Osteoblast (primary cell): ENCODE data around the gene TRPC6. TPM values are rescaled to one million over a fixed set of nuclear protein-coding genes. Genes with fewer than 3 reads are reported as not detected.

ENCODE experiments used
- DNase-seq: peaks from one replicate; pipeline ENCODE4 v3.0.0; 2011; ENCODE audit warnings: low spot score, mixed read lengths; ENCODE audit not compliant: insufficient read length; ENCODE audit errors: missing footprints
- H2AFZ ChIP-seq: 2 replicates; pipeline ENCODE4 v1.6.0; 2011; ENCODE audit warnings: mild to moderate bottlenecking, low read length
- H3K27ac ChIP-seq: 2 replicates; pipeline ENCODE4 v1.5.1; 2011; ENCODE audit warnings: mild to moderate bottlenecking, low read depth, low read length, moderate library complexity
- H3K27me3 ChIP-seq: 2 replicates; pipeline ENCODE4 v1.6.0; 2012; ENCODE audit warnings: mild to moderate bottlenecking, control low read depth, inconsistent platforms, low read length, moderate library complexity; ENCODE audit not compliant: insufficient read depth
- H3K36me3 ChIP-seq: 2 replicates; pipeline ENCODE4 v1.5.1; 2011; ENCODE audit warnings: mild to moderate bottlenecking, low read length, control low read depth, moderate library complexity; ENCODE audit not compliant: insufficient read depth
- H3K4me1 ChIP-seq: 2 replicates; pipeline ENCODE4 v1.5.1; 2011; ENCODE audit warnings: mild to moderate bottlenecking, low read length, control low read depth, moderate library complexity; ENCODE audit not compliant: insufficient read depth
- H3K4me2 ChIP-seq: 2 replicates; pipeline ENCODE4 v1.6.0; 2011; ENCODE audit warnings: mild to moderate bottlenecking, low read length; ENCODE audit not compliant: insufficient read depth
- H3K4me3 ChIP-seq: fragments of 200-600 bp; sonication (generic); 3 replicates; pipeline ENCODE4 v1.5.1; 2012; ENCODE audit warnings: mild to moderate bottlenecking, low read length, inconsistent platforms; ENCODE audit not compliant: insufficient read depth
- H3K79me2 ChIP-seq: 2 replicates; pipeline ENCODE4 v1.6.0; 2012; ENCODE audit warnings: mild to moderate bottlenecking, low read length, control low read depth, inconsistent platforms; ENCODE audit not compliant: insufficient read depth
- H3K9me3 ChIP-seq: 2 replicates; pipeline ENCODE4 v1.5.1; 2011; ENCODE audit warnings: low read depth, low read length, control low read depth
- H4K20me1 ChIP-seq: 2 replicates; pipeline ENCODE4 v1.6.0; 2012; ENCODE audit warnings: mild to moderate bottlenecking, low read length, control low read depth; ENCODE audit not compliant: insufficient read depth
- CTCF ChIP-seq: IDR thresholded peaks from 2 replicates; pipeline ENCODE4 v1.5.1; 2011; ENCODE audit warnings: mild to moderate bottlenecking, low read depth, low read length, moderate library complexity; ENCODE audit errors: extremely low read depth
- total RNA-seq: library from RNA; depleted of rRNA; stranded (reverse); fragments of >200 nt; gene quantifications from 2 replicates; pipeline ENCODE4 v1.2.3, GENCODE V29; 2012

Gene TRPC6
- total RNA-seq, 1 donor = 0.36 TPM

- Histone ChIP-seq H3K79me2 (no peaks in the 10 kb centered on the region), H3K4me2 (no peak overlapping the region), H2AFZ (no peak overlapping the region), H3K36me3 (no peaks in the 10 kb centered on the region), H3K9me3 (no peaks in the 10 kb centered on the region), H3K27me3 (no peaks in the 10 kb centered on the region), H3K4me3 (no peak overlapping the region), H4K20me1 (no peaks in the 10 kb centered on the region), H3K4me1 (no peaks in the 10 kb centered on the region), H3K27ac (no peak overlapping the region)
- no peak for TF ChIP-seq CTCF
- DNase-seq = no peak
These were observed 67.3 kb downstream of the TRPC6 start for GRCh38 chr11:101516546-101516945.

GRCh38 chr11:101511065-101511464, 72.7 kb downstream of the TRPC6 start:
- Histone ChIP-seq H3K4me1 (no peaks in the 10 kb centered on the region), H3K36me3 (no peaks in the 10 kb centered on the region), H3K9me3 (no peaks in the 10 kb centered on the region), H3K79me2 (no peaks in the 10 kb centered on the region), H3K27ac (no peak overlapping the region), H3K4me3 (no peak overlapping the region), H3K4me2 (no peak overlapping the region), H4K20me1 (no peaks in the 10 kb centered on the region), H3K27me3 (no peaks in the 10 kb centered on the region), H2AFZ (no peak overlapping the region)
- DNase-seq = no peak
- no peak for TF ChIP-seq CTCF

- Histone ChIP-seq H3K36me3 (no peaks in the 10 kb centered on the region), H3K4me2 (no peak overlapping the region), H3K4me1 (no peaks in the 10 kb centered on the region), H3K27ac (no peak overlapping the region), H3K9me3 (no peaks in the 10 kb centered on the region), H3K27me3 (no peaks in the 10 kb centered on the region), H2AFZ (no peak overlapping the region), H3K79me2 (no peaks in the 10 kb centered on the region), H3K4me3 (no peak overlapping the region), H4K20me1 (no peaks in the 10 kb centered on the region)
- no peak for TF ChIP-seq CTCF
- DNase-seq = no peak
These were observed 73.2 kb downstream of the TRPC6 start for GRCh38 chr11:101510591-101510990.

- Histone ChIP-seq H3K9me3 (no peaks in the 10 kb centered on the region), H3K27me3 (no peaks in the 10 kb centered on the region)
These were observed 73.9 kb downstream of the TRPC6 start for GRCh38 chr11:101509922-101510321.

More at GRCh38 chr11:101509922-101510321, 73.9 kb downstream of the TRPC6 start:
- Histone ChIP-seq H3K27ac (no peak overlapping the region), H2AFZ (no peak overlapping the region), H3K79me2 (no peaks in the 10 kb centered on the region), H3K4me1 (no peaks in the 10 kb centered on the region), H3K4me2 (no peak overlapping the region), H3K4me3 (no peak overlapping the region), H4K20me1 (no peaks in the 10 kb centered on the region), H3K36me3 (no peaks in the 10 kb centered on the region)
- no peak for DNase-seq
- no peak for TF ChIP-seq CTCF
